ENCODE data around the gene C20orf202. TPM values are rescaled to one million over a fixed set of nuclear protein-coding genes. Genes with fewer than 3 reads are reported as not detected.
A peak's percentile ranks its signal among the peaks of the same experiment; 100 is the strongest.

Gene C20orf202
- total RNA-seq, 4 donors from 2014 or later = 0.17 to 0.52 TPM; not detected in 2

GRCh38 chr20:1180949-1181348 lies 22.3 kb upstream of the C20orf202 start:
- intact Hi-C loops (cut with DNase I) = no loop called here
- Histone ChIP-seq H3K4me3 (no peak overlapping the region), H3K27ac (replicated peaks in 1 of 4) (no peak overlapping the region), H3K27me3 (peaks cover 0 to 26% (median 16%) of the 10 kb centered on the region in 4 donors), H3K36me3 (peaks cover 0 to 13% (median 12%) of the 10 kb centered on the region in 4 donors), H3K4me1 (peaks cover 8 to 18% (median 16%) of the 10 kb centered on the region in 4 donors), H3K9me3 (no peaks in the 10 kb centered on the region)
- DNase-seq (ENCODE audit: extremely low spot score) = no peak
- 94% methylated on average over 22 of the region's 27 CpGs for WGBS
- TF ChIP-seq, protein P1, sequence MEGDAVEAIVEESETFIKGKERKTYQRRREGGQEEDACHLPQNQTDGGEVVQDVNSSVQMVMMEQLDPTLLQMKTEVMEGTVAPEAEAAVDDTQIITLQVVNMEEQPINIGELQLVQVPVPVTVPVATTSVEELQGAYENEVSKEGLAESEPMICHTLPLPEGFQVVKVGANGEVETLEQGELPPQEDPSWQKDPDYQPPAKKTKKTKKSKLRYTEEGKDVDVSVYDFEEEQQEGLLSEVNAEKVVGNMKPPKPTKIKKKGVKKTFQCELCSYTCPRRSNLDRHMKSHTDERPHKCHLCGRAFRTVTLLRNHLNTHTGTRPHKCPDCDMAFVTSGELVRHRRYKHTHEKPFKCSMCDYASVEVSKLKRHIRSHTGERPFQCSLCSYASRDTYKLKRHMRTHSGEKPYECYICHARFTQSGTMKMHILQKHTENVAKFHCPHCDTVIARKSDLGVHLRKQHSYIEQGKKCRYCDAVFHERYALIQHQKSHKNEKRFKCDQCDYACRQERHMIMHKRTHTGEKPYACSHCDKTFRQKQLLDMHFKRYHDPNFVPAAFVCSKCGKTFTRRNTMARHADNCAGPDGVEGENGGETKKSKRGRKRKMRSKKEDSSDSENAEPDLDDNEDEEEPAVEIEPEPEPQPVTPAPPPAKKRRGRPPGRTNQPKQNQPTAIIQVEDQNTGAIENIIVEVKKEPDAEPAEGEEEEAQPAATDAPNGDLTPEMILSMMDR (IDR thresholded peaks at IDR 0.05) = no peak
- no peak for TF ChIP-seq POLR2AphosphoS5 (IDR thresholded peaks at IDR 0.05)
- TF ChIP-seq POLR2A (IDR thresholded peaks at IDR 0.05; ENCODE audit: low read depth) = no peak
- no peak for TF ChIP-seq EP300 (IDR thresholded peaks at IDR 0.05)

DNA sequence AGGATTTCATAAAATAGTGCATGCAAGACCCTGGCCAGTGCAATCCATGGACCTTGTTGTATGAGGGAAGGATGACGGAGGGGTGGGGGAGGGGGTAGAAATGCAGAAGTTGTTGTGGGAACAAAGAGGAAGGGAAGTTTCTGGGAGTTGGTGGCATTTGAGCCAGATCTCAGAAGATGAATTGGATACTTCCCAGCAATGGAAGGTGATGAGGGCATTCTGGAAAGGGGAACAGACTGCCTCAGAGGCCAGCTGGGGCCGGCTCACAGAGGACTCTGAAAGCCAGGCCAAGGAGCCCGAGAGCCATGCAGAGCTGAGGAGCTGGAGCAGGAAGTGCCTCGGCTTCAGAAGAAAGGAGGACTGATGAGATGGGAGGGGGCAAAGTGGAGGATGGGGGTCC lies 21.1 kb upstream of the C20orf202 start:
- TF ChIP-seq POLR2A (IDR thresholded peaks at IDR 0.05; ENCODE audit: low read depth) (no peak), POLR2AphosphoS5 (IDR thresholded peaks at IDR 0.05) (no peak), EP300 (IDR thresholded peaks at IDR 0.05) (no peak)
- TF ChIP-seq, protein P1 (IDR thresholded peaks at IDR 0.05) = no peak
- Histone ChIP-seq H3K27ac (replicated peaks in 1 of 4) (no peak overlapping the region), H3K9me3 (no peaks in the 10 kb centered on the region), H3K36me3 (peaks cover 0 to 7% (median 2%) of the 10 kb centered on the region in 4 donors), H3K4me3 (no peak overlapping the region), H3K4me1 (peaks cover 9 to 20% (median 19%) of the 10 kb centered on the region in 4 donors), H3K27me3 (peaks cover 0 to 38% (median 20%) of the 10 kb centered on the region in 4 donors)
- intact Hi-C loops (cut with DNase I) = no loop called here
- WGBS = 55% methylated on average over 4 of the region's 4 CpGs
- no peak for DNase-seq (ENCODE audit: extremely low spot score)

- Histone ChIP-seq H3K27ac (replicated peaks in 1 of 4) (no peak overlapping the region), H3K36me3 (peaks cover 0 to 7% (median 0%) of the 10 kb centered on the region in 4 donors), H3K9me3 (no peaks in the 10 kb centered on the region), H3K4me3 (no peak overlapping the region), H3K4me1 (peaks cover 12 to 20% (median 19%) of the 10 kb centered on the region in 4 donors), H3K27me3 (peaks cover 0 to 46% (median 20%) of the 10 kb centered on the region in 4 donors)
- no peak for TF ChIP-seq POLR2AphosphoS5 (IDR thresholded peaks at IDR 0.05)
- TF ChIP-seq POLR2A (IDR thresholded peaks at IDR 0.05; ENCODE audit: low read depth) = no peak
- TF ChIP-seq EP300 (IDR thresholded peaks at IDR 0.05) = no peak
- TF ChIP-seq, protein P1 (IDR thresholded peaks at IDR 0.05) = no peak
- no peak for DNase-seq (ENCODE audit: extremely low spot score)
- 70% methylated on average over 6 of the region's 6 CpGs for WGBS
- intact Hi-C loops (cut with DNase I) = no loop called here
These were observed 20.1 kb upstream of the C20orf202 start for GRCh38 chr20:1183153-1183552.

DNA sequence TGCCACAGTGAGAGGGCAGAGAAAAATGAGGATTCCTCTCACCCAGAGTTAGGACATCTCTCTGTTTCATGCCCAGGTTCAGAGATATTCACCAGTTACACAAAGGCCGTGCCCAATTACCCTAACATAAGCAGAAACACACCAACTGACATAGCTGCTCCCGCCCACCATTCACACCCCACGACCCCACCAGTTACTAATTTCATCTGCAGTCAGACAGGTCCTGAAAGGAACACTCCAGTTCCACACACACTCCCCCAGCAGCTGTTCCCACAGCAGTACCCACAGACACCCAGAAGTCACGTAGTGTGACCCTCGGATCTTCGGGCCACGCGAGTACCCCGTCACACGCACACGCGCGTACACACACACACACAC lies 19.0 kb upstream of the C20orf202 start:
- Histone ChIP-seq H3K4me1 (peaks cover 12 to 20% (median 19%) of the 10 kb centered on the region in 4 donors), H3K27ac (replicated peaks in 1 of 4) (no peak overlapping the region), H3K36me3 (peaks cover 0 to 7% (median 0%) of the 10 kb centered on the region in 4 donors), H3K4me3 (peak overlapping the region in 2 of 4 donors; percentile 50 to 54), H3K27me3 (peaks cover 0 to 54% (median 20%) of the 10 kb centered on the region in 4 donors), H3K9me3 (no peaks in the 10 kb centered on the region)
- DNase-seq (ENCODE audit: extremely low spot score) = no peak
- no peak for TF ChIP-seq POLR2A (IDR thresholded peaks at IDR 0.05; ENCODE audit: low read depth)
- TF ChIP-seq EP300 (IDR thresholded peaks at IDR 0.05) = no peak
- TF ChIP-seq, protein P1 (IDR thresholded peaks at IDR 0.05) = no peak
- TF ChIP-seq POLR2AphosphoS5 (IDR thresholded peaks at IDR 0.05) = no peak
- intact Hi-C loops (cut with DNase I) = no loop called here
- 39% methylated on average over 13 of the region's 13 CpGs for WGBS

Data from esophagus muscularis mucosa (tissue), 4 donors.